HG03060 (cell line): ENCODE results near the gene PLPP4.

Source experiments
- ATAC-seq: cut with Tn5 transposase; IDR thresholded peaks from one replicate; pipeline ENCODE4 v1.9.1; 2021; ENCODE audit warnings: low read depth, moderate number of reproducible peaks; ENCODE audit not compliant: unreplicated experiment

The PLPP4 gene

DNA sequence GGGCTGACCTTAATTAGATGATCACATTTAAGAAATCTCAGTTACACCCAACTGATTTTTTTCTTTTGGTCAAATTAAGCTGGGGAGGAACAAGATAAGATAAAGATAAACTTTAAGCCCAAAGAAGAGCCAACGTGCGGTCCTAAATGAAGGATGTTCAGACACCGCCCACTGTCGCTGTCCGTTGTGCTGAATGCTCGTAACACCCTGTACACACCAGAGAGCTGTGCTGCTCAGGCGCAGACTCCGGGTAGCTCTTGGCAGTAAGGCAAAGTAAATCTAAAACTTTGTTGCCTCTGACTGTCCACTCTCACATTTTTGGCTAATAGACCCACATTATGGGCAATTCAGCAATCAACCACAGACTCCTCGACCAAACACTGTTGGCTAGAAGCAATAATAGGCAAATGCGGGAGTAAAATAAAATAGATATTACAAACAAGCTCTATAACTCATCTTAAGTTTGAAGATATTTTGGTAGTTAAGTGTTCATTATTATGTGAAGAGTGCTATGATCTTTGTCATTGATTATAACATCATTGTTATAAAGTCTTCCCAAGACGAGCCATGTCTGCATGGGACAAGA lies 57.1 kb downstream of the PLPP4 start:
- ATAC-seq: no peak

DNA sequence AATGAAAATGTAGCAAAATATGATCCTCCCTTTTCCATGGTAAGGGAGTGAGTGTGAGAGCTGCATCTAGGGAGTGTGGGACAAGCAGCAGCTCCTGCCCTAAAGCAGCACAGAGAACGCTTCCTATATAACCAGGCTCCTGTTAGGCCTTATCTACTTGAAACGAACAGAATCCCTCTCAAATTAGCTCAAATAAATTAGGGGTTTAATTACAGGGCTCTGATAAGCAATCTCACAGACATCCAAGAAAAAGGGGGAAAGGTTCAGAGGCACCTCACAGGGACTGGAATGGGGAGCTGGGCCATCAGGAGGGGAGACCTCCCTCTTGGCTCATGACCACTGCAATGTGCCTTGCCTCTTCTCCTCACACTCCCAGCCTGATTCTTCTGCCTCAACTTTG lies 57.9 kb downstream of the PLPP4 start:
- ATAC-seq: no peak

DNA sequence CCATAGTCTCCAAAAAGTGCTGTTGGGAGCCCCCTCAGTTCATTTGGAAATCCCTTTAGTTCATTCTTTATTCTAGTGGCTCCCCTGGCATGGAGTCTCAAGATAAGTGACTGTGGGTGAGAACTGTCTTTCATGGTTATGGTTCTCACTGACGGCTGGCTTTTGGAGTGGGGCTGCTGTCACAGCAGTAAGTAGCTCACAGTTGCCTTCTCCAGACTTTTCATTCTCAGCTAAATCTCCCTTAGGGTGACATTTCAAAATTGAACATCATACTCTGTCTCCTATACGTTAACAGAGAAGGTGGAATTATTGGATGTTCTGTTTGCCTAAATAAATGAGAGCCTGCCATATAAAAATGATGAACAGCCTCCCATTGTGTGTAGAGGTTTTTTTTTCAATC lies 58.7 kb downstream of the PLPP4 start:
- no peak for ATAC-seq

DNA sequence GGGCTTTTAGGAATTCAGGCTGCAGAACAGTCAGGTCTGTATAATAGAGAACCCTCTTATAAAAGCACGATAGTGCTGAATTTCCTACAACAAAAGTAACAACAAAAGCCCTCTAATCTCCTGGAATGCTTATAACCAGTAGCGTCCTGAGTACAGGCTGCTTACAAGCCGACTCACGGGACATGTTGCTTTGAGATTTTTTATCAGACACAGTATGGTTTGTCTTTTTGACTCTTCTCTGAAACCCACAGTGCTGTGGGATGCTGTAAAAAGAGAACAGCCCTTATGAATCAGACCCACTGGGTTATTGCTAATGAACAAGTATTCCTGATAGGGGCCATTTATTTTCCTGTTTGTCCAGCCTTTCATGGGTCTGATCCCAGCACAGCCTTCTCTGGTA lies 59.4 kb downstream of the PLPP4 start:
- ATAC-seq: no peak

DNA sequence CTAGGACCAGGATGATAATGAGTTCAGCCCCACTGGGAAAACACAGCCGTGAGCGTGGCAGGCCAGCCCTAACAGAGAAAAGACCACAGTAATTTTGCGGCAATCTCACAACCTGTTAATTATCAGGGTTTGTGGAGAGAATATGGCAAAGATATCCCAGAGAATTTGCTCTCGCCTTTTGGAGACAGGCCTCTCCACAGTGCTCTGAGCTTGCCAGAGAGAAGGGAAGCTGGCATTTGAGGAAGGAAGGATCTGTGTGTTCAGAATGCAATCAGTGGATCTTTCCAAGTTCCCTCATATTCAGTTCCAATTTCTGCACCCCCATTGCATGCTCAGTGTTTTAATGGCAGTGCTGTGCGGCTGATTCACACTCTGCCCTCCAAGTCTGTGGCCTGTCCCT lies 60.2 kb downstream of the PLPP4 start:
- ATAC-seq: no peak

DNA sequence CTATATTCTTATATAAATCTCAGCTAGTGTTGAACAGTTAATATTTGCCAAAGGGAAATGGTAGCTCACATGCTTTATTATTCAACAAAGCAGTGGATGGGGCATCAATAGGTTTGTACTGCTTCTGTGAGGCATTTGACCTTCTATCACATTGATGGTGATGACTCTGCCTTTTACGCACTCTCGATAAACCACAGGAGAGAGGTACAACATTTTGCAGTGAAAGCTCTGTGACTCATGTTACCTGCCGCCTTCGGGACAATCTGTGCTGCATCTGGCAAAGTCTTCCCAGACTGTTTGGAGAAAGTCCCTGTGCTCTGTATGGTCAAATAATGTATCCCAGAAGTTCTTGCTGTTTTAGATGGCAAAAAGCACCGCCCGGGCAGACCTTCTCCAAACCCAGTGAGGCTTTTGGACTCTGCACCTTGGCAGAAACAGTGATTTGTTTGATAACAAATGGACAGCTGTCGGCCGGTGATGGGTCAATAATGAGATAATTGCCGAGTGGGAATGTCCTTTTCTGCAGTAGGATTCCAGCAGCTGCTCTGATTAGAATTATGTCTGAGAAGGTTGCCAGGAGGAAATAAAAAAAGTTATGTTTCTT lies 61.0 kb downstream of the PLPP4 start:
- ATAC-seq: no peak

DNA sequence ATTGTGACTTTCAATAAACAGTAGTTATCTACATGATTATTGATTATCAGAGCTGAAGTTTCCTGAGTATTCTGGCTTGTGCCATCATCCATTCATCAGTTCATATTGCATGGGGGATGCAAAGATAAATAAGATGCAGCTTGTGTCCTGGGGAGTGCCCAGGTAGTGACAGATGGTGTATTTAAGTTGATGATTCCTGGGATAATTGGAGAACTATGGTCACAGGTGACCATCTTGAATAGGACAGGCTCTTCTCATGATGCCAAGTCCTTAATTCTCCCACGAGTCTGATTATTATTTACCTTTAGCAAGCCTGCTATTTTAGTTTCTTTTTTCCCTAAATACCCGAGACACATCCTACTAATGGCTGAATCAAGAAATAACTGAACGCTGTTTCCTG lies 64.9 kb downstream of the PLPP4 start:
- no peak for ATAC-seq

DNA sequence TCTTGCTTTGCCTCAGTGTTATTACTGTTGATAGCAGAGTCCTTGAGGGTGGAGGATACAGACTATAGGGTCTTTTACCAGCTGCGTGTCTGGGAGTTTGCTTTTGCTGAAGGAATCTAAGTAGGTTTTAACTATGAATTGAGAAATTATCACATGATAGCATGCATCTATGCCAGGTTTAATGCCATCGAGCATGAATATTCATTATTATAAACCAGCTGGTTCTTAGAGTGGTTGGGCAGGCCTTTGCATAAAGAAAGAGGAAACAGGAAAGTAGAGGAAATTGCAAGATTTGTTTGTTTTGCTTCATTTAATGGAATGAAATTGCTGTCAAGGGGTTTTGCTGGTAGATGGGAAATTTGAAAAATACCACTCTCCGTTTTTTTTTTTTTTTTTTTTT lies 70.7 kb downstream of the PLPP4 start:
- no peak for ATAC-seq

DNA sequence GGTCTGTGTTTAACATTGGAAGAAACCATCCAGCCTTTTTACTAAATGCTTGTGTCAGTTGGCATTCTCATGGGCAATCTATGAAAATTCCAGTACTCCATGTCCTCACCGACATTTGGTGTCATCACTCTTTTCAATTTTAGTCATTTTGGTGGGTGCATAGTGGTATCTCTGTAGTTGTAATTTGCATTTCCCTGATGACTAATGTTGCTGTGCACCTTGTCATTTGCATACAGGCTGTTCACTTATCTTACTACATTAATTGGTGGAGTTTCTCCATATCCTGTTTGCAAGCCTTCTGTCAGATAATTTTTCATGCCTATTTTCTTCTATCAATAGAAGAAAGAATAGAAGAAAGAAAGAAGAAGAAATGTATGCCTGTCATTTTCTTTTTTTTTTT lies 73.7 kb downstream of the PLPP4 start:
- no peak for ATAC-seq

DNA sequence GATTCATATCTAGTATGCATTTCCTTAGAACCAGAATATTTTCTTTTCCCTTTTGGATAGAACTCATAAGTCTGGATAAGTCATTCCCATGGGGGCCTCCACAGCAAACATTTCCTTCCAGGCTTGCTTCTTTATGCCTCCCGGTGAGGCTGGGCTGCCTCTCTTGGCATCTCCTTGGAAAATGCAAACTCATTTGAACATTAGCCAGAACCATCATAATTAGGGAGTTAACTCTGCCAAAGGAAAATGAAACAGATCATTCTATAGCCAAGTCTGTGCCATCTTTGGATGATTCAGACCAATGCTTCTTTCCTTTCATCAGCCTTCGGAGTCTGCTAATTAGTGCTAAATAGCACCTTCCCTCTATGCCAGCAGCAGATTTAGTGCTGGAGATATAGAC lies 81.1 kb downstream of the PLPP4 start:
- ATAC-seq: no peak

DNA sequence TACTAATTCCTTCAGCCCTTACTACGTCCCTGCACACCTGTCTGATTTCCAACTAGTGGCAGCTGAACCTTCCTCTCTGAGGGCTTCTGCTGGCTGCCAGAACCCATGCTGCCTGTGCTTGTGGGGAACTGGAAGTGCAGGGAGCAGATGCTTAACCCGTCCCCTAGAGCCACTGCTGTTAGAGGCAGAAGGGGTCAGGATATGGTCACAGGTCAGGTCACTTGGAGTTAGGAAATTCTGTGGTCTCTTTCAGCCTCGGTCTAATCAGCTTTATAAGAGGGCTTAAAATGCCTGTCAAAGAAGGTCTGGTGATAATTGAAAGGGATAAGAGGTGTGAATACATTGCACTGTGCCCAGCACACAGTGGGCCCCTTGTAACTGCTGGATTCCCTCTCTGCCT lies 82.0 kb downstream of the PLPP4 start:
- ATAC-seq: no peak

DNA sequence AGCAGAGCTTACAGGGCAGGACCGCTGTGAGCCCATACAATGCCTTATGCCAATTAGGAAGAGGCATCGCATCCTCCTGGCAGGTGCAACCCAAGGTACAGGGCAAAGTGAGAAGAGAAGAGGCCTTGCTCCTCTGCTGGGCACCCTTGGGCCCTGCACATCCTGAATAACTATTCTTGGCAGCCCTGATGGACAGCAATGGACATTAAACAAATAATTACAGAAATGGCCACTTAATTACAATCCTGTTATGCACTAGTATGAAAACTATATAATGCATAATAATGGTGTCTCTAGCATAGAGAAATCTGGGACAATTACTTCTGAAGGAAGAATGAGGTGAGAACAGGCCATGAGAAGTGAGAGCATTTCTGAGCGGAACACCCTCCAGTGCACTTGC lies 83.5 kb downstream of the PLPP4 start:
- ATAC-seq: no peak

DNA sequence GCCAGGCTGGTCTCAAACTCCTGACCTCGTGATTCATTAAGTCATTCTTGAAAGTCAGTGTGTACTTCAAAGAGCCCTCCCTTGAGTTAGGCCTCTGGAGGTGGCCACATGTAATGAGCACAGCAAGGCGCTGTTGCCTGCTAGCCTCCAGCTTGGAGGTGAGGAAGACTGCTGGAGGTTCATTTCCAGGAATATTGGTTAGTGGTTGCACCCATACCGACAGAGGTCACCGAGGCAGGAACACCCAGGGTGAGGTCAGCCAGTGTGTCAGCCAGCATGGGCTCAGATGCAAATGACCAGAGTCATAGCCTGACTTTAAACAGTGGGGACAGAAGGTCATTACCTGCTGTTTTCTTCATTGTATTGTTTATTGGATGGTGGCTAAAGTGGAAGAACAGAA lies 85.0 kb downstream of the PLPP4 start:
- ATAC-seq: no peak

DNA sequence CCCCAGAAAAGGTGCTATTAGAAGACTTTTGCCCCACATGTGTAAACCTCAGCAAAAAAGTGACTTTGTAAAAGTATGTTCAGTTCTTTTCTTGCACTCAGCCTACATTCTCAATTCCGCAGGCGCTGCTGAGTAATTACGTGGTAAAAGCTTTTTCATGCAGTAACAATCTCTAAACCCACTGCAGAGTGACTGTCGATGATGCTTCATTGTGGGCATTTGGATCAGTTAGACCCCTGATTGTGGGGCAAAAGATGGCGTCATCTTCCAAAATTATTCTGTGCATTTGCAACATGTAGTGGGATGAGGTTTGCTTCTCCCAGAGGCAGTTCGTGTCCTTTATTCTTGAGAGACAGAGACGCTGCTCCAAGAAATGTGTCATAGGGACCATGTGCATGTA lies 85.6 kb downstream of the PLPP4 start:
- no peak for ATAC-seq

DNA sequence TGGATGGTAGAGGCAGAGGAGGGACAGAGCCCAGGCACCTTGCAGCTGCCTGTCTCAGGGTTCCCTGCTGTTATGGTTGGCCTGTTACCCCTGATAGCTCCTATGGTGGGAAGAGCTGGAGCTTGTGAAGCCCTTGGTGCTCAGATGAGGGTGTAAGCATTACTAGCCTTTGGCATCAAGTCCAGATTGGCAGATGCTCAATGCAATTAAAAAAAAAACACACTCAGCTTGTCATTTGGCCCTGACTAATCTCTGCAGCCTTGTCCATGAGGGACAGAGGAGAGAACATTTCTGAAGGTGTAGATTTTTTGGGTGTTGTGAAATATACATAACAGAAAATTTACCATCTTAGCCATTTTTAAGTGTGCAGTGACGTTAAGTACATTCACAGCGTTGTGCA lies 86.3 kb downstream of the PLPP4 start:
- ATAC-seq: no peak

DNA sequence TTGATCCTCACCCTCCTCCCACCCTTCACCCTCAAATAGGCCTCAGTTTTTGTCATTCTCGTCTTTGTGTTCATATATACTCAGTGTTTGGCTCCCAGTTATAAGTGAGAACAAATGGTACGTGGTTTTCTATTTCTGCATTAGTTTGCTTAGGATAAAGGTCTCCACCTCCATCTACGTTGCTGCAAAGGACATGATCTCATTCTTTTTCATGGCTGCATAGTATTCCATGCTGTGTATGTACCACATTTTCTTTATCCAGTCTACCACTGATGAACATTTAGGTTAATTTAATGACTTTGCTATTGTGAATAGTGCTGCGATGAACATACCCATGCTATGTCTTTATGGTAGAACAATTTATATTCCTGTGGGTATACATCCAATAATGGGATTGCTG lies 91.2 kb downstream of the PLPP4 start:
- no peak for ATAC-seq

DNA sequence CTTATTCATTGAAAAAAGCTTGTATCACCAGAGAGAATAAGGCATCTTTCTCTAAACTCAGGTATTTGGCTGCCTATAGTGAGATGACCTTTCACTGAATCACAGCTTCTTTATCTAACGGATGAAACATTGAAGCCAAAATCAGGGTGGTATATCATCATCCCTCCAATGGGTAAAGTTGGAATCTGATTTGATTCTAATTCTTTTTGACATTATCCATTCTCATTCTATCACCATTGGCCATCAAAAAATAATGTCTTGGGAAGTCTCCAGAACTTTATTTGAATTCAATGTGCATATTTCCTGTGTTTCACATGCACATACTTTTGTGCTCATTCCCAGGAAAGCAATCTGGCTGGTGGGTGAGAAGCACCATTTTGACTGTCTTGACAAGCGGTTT lies 95.2 kb downstream of the PLPP4 start:
- ATAC-seq: no peak

DNA sequence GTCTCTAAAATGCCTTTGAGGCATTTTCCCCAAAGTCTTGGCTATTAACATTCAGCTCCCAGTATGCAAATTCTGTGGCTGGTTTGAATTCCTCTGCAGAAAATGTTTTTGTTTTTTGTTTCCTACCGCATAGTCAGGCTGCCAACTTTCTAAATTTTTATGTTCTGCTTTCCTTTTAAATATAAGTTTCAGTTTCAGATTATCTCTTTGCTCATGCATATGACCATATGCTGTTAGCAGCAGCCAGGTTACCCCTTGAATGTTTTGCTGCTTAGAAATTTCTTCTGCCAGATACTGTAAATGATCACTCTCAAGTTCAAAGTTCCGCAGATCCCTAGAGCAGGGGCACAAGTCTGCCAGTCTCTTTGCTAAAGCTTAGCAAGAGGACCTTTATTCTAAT lies 96.9 kb downstream of the PLPP4 start:
- ATAC-seq: no peak

DNA sequence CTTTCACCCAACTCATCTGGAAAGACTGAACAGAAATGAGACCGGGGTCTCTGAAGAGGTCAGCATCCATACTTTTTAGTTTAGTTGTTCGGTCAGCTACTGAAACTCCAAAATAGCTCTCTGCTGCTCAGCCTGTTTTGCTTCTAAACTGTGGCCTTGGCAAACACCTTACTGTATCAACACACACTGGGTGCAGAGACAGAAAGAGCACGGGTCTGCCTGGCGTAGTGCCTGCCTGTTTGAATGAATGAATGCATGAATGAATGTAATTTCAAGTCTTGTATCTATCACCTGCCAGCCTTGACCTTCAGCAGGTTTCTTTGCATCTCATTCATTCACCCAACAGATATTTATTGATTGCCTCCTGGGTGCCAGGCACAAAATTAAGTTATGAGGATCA lies 98.4 kb downstream of the PLPP4 start:
- no peak for ATAC-seq

DNA sequence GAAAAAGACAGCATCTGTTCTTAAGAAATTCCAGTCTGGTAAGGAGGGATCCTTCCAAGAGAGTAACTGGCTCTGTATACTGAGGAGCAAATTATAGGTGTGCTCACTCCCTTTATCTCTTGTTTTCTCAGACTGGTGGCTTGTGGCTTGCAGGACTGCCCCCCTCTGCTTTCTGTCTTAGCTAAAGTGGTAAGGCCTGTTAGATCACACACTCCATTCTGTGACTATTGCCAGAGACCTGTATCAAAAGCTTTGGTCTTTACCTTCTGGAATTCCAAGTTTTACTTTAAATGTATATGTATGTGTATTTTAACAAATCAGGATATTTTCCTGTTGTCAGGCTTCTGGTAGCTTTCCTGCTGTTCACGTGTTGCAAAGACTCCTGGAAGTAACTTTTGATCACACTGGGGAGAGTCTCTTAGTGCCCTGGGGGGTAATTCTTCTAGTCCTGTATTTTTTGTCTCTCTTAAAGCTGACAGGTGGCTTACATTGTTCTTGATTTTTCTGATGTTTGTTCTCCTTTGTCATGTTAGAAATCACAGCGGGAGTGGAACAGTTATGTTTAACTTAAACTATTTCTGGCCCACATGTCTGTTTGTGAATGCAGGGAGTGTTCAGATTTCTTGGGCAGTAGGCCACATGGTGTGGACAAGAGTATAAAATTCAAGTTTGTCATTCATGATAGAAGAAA lies 99.0 kb downstream of the PLPP4 start:
- no peak for ATAC-seq

DNA sequence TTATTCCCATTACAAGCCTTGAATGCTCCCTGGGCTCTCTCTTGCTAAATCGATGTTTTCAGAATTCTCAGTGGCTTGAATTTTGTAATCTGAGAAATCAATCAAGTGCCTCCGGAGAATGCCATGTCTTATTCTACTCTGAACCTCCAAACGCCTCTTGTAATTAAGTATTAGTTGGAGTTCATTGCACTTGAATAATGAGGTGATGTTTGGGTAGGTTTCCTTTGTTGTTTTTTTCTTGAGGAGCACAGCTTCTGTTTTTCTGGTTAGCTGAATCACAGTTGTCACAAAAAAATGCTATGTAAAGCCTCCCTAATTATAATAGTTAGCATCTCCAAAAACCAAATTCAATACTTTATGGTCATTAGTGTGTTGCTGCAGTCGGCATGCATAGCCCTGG lies 100.3 kb downstream of the PLPP4 start:
- ATAC-seq: no peak

DNA sequence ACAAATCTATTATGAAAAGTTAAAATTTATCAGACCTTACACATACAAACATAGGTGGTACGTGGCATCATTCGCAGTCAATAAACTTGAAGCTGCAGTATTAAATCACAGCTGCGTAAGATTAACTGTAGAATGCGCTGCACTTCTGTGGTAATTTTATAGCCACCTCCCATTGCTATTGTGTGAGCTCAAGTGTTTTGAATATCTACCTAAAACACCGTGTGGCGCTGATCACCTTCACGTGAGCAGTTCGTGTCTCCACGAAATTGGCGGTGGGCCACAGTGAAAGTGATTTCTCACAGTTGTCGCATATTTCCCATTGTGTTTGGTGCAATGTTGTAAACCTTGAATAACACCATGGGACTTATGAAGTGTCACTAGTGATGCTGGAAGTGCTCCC lies 102.8 kb downstream of the PLPP4 start:
- ATAC-seq: no peak
